Esophagus muscularis mucosa (tissue), 4 donors: ENCODE results near the gene PKN1.

Experiments used
- CTCF ChIP-seq, 3 experiments: fragments of 200-600 bp in 2 of 3; fragments of 450-650 bp in 1 of 3; sonication (generic) in 2 of 3; IDR thresholded peaks; one replicate each; pipeline ENCODE4 v1.5.1; 2017 to 2019; ENCODE audit warnings: antibody characterized with exemption in 3 of 3, mild to moderate bottlenecking in 2 of 3, moderate library complexity in 1 of 3
- EP300 ChIP-seq: sonication (generic); formaldehyde crosslinking; IDR thresholded peaks from one replicate; pipeline ENCODE4 v1.6.1; 2017; ENCODE audit warnings: antibody characterized with exemption
- POLR2A ChIP-seq: fragments of 450-650 bp; IDR thresholded peaks from one replicate; pipeline ENCODE4 v1.6.1; 2017; ENCODE audit warnings: antibody characterized with exemption, moderate library complexity, mild to moderate bottlenecking, low read depth

GRCh38 chr19:14393329-14393728 lies 39.8 kb upstream of the PKN1 start:
- TF ChIP-seq POLR2A: no peak
- TF ChIP-seq CTCF (IDR thresholded peaks at IDR 0.05): no peak
- TF ChIP-seq EP300: no peak
